Heart right ventricle (tissue), 16 donors: ENCODE measurements around the gene HIVEP3. TPM values are rescaled to one million over a fixed set of nuclear protein-coding genes. Genes with fewer than 3 reads are reported as not detected.
A peak's percentile ranks its signal among the peaks of the same experiment; 100 is the strongest.

ENCODE experiments used
- ATAC-seq, 8 donors: fragments of 200-7000 bp; cut with Tn5 transposase; one replicate each; pipeline ENCODE4 v1.9.1; 2020; ENCODE audit warnings: mild to moderate bottlenecking in 8 of 8, moderate library complexity in 8 of 8, moderate number of reproducible peaks in 1 of 8
- DNase-seq, 2 donors: peaks; one replicate each; pipeline ENCODE4 v3.0.0-alpha.2; 2020
- H3K27ac ChIP-seq, 10 donors: fragments of 200-600 bp; sonication (generic) in 2 of 10; one replicate each; pipeline versions ENCODE4 v1.5.0 to v1.8.0; 2020 to 2022; ENCODE audit warnings: mild to moderate bottlenecking in 3 of 10
- H3K27me3 ChIP-seq, 7 donors: fragments of 200-600 bp; one replicate each; pipeline ENCODE4 v1.8.0; 2021 to 2022; ENCODE audit warnings: mild to moderate bottlenecking in 2 of 7
- H3K36me3 ChIP-seq, 9 donors: fragments of 200-600 bp; sonication (generic) in 1 of 9; one replicate each; pipeline versions ENCODE4 v1.5.0 to v1.8.0; 2020 to 2022; ENCODE audit warnings: mild to moderate bottlenecking in 2 of 9
- H3K4me1 ChIP-seq, 9 donors: fragments of 200-600 bp; sonication (generic) in 1 of 9; one replicate each; pipeline versions ENCODE4 v1.5.0 to v1.8.0; 2020 to 2022; ENCODE audit warnings: mild to moderate bottlenecking in 4 of 9
- H3K4me3 ChIP-seq, 10 donors: fragments of 200-600 bp; sonication (generic) in 2 of 10; one replicate each; pipeline versions ENCODE4 v1.5.0 to v1.8.0; 2020 to 2022; ENCODE audit warnings: mild to moderate bottlenecking in 7 of 10, moderate library complexity in 2 of 10
- H3K9me3 ChIP-seq, 11 donors: fragments of 200-600 bp in 10 of 11; sonication (generic) in 2 of 11; one replicate each; pipeline versions ENCODE4 v1.5.0 to v1.8.0; 2013 to 2022; ENCODE audit warnings: mild to moderate bottlenecking in 2 of 11, control low read depth in 1 of 11, moderate library complexity in 1 of 11
- CTCF ChIP-seq, 9 donors: fragments of 200-600 bp; sonication (generic) in 2 of 9; IDR thresholded peaks; one replicate each; pipeline versions ENCODE4 v1.5.0 to v1.8.0; 2021 to 2022; ENCODE audit warnings: antibody characterized with exemption in 9 of 9, mild to moderate bottlenecking in 5 of 9, moderate library complexity in 1 of 9
- WGBS, 2 donors: extraction: QIAGEN DNeasy Blood & Tissue Kit; methylation state at CpG; one replicate each; pipeline ENCODE4 v1.1.7; 2013; ENCODE audit warnings: inconsistent platforms in 1 of 2; 5-methylcytosine and 5-hydroxymethylcytosine counted together
- intact Hi-C, 10 donors: fragments of 100-400 bp; cut with DNase I; formaldehyde crosslinking; loops; one replicate each; pipeline versions ENCODE4 v1.11.1 to v1.14.2; 2022
- polyA plus RNA-seq, 2 donors: library from polyadenylated mRNA; stranded (reverse); fragments of 200-250 nt; gene quantifications; one replicate each; pipeline ENCODE4 v1.2.3, GENCODE V29; 2013
- total RNA-seq, 10 donors: library from RNA; stranded (reverse); fragmentation: NEBNext Ultra II Directional in 3 of 10; extraction: Animal tissue kit (Norgen Biotek cat#: 25700) in 3 of 10; gene quantifications; one replicate each; pipeline versions ENCODE4 v1.2.1 to v1.2.4, GENCODE V29; 2021 to 2023
- donor health status: Arrhythmogenic right ventricular cardiomyopathy.
- donor health status: ischemic (EF 13 %, LVEDD 7.1; RV severe dilation, severe dysfunction).
- donor health status: healthy with polysubstance abuse.
- donor health status: DM: no; HTN: yes; CAD: no.
- donor health status: DM: no; HTN: no; CAD: no.
- donor health status: ischemic (EF 25% LVEDD 6.9; RV normal size, moderate dysfunction).
- donor health status: ischemic (EF 25% LVEDD 5.7; RV mildly dilated, moderate dysfunction).
- donor health status: healthy.
- donor health status: DM: yes; HTN: yes; CAD: no.
- donor health status: Ischemic cardiomyopathy.
- donor health status: ischemic (EF 35%, LVEDD 5.7; RV mildly dilated, moderate dysfunction).
- donor health status: nonischemic (EF 11% LVEDD 7.7; RV severe dilation, severe dysfunction).
- donor health status: DM: yes; HTN: yes; CAD: no.
- donor health status: PGD.
- donor health status: ischemic (EF 29% LVEDD 5.4; RV normal size, mild dysfunction).
- donor health status: nonischemic (EF 23%, LVEDD 6.1; RV moderate dilation, normal function).

Gene HIVEP3
- total and polyA plus RNA-seq, 12 donors, result 2.6 to 7.5 (median 5.2) TPM

DNA sequence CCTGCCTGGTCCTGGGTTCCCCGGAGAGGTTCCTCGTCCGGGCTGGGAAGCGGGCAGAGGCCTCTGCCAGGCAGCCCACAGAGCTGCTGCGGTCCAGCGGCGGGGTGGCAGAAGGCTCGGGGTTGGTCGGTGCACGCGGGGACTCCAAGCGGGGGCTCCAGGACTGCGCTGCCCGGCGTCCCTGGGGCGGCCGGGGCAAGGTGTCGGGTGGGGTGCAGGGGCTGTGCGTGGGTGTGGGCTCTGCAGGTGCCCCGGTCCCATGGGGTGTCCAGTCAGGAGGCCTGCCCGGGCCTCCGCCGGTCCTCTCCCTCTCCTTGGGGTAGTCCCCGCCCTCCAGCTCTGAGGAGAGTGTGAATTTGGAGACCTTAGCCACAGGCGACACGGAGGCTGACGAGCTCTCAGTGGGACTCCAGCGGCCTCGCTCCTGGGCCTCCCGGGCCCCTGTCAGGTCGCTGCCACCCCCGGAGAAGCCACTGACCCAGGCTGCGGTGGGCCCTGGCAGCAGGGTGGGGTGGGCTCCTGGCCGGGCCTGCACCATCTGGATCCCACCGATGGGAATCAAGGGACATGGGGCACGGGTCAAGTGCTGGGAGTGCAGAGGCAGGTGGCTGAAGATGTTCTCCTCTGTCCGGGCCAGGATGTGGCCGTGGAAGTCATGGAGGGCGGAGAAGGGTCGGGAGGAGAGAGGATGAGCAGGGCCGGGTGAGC, 408.0 kb downstream of the HIVEP3 start:
- no peak overlapping the region for H3K4me3 ChIP-seq
- ATAC-seq (peak in 1 of 8 donors; percentile 10), DNase-seq (no peak)
- WGBS, 2 donors, result 95 to 97% methylated on average over 40 to 41 of the region's 41 CpGs
- H3K36me3 ChIP-seq, result peaks cover 0 to 29% (median 0%) of the 10 kb centered on the region in 9 donors
- H3K9me3 ChIP-seq, result no peaks in the 10 kb centered on the region
- intact Hi-C loops, result no loop called here
- no peak for TF ChIP-seq CTCF (IDR thresholded peaks at IDR 0.05)
- no peaks in the 10 kb centered on the region for H3K27me3 ChIP-seq
- H3K27ac ChIP-seq, result no peak overlapping the region
- peaks cover 2 to 19% (median 7%) of the 10 kb centered on the region in 9 donors for H3K4me1 ChIP-seq

GRCh38 chr1:41509270-41509671, 409.5 kb downstream of the HIVEP3 start:
- ATAC-seq (no peak), DNase-seq (no peak)
- peaks cover 0 to 5% (median 0%) of the 10 kb centered on the region in 9 donors for H3K4me1 ChIP-seq

GRCh38 chr1:41508290-41508689, 410.4 kb downstream of the HIVEP3 start:
- Histone ChIP-seq H3K36me3 (peaks cover 0 to 24% (median 0%) of the 10 kb centered on the region in 9 donors), H3K4me3 (no peak overlapping the region), H3K27ac (no peak overlapping the region), H3K4me1 (peaks cover 0 to 2% (median 0%) of the 10 kb centered on the region in 9 donors), H3K9me3 (no peaks in the 10 kb centered on the region), H3K27me3 (no peaks in the 10 kb centered on the region)
- intact Hi-C loops, result loop anchor here in 1 of 10 donors (10.0 kb wide), 1 partner anchor 243 kb away; no protein-coding TSS in a partner anchor
- WGBS, 2 donors, result 80 to 87% methylated on average over 2 of the region's 2 CpGs
- DNase-seq (no peak), ATAC-seq (no peak)
- TF ChIP-seq CTCF (IDR thresholded peaks at IDR 0.05), result no peak

More at GRCh38 chr1:41509270-41509671, 409.5 kb downstream of the HIVEP3 start:
- no peaks in the 10 kb centered on the region for H3K9me3 ChIP-seq
- H3K27me3 ChIP-seq, result no peaks in the 10 kb centered on the region
- no peak overlapping the region for H3K4me3 ChIP-seq
- 84 to 85% methylated on average over 9 of the region's 9 CpGs for WGBS, 2 donors
- intact Hi-C loops, result loop anchor here in 1 of 10 donors (10.0 kb wide), 1 partner anchor 244 kb away; no protein-coding TSS in a partner anchor
- TF ChIP-seq CTCF (IDR thresholded peaks at IDR 0.05), result no peak
- no peak overlapping the region for H3K27ac ChIP-seq
- peaks cover 0 to 29% (median 0%) of the 10 kb centered on the region in 9 donors for H3K36me3 ChIP-seq

GRCh38 chr1:41507836-41508235, 410.9 kb downstream of the HIVEP3 start:
- intact Hi-C loops, result loop anchor here in 1 of 10 donors (10.0 kb wide), 1 partner anchor 243 kb away; no protein-coding TSS in a partner anchor
- WGBS, 2 donors, result 89 to 92% methylated on average over 6 of the region's 6 CpGs
- Histone ChIP-seq H3K36me3 (peaks cover 0 to 19% (median 0%) of the 10 kb centered on the region in 9 donors), H3K9me3 (no peaks in the 10 kb centered on the region), H3K27ac (no peak overlapping the region), H3K4me3 (no peak overlapping the region), H3K27me3 (no peaks in the 10 kb centered on the region), H3K4me1 (peaks cover 0 to 7% (median 3%) of the 10 kb centered on the region in 9 donors)
- no peak for TF ChIP-seq CTCF (IDR thresholded peaks at IDR 0.05)
- ATAC-seq (no peak), DNase-seq (no peak)
